Measurements from ENCODE around the gene F11.
"Not testable (repeated sequence)": the region's sequence is repeated elsewhere in the genome, so short reads cannot be mapped to it uniquely, and the experiment has no call there.

- TF ChIP-seq POLR2A, CTCF (IDR thresholded peaks at IDR 0.05): not testable (repeated sequence)
These were observed 7.4 kb downstream of the F11 start for GRCh38 chr4:186273392-186273789.
